Measurements from ENCODE around the gene RGPD3. TPM values are rescaled to one million over a fixed set of nuclear protein-coding genes. Genes with fewer than 3 reads are reported as not detected.
"Not testable (repeated sequence)": the region's sequence is repeated elsewhere in the genome, so short reads cannot be mapped to it uniquely, and the experiment has no call there.

The RGPD3 gene
- total and polyA plus RNA-seq, 9 of the 15 experiments (the other 6 are each of a cell fraction or from before 2014, with no cell fraction given): 0.01 to 0.03 TPM; not detected in 7

- H2AFZ ChIP-seq (ENCODE audit: low read depth, low read length); H3K4me2 ChIP-seq (ENCODE audit: insufficient read depth, low read length); CTCF ChIA-PET (ENCODE audit: low intra/inter-chr PET ratio); H3K9ac ChIP-seq (ENCODE audit: insufficient read depth in 1 of 2, low read depth in 2 of 2, low read length in 2 of 2); H3K27ac ChIP-seq (ENCODE audit: extremely low read depth, low read depth, low read length); H3K36me3 ChIP-seq (ENCODE audit: control insufficient read depth, insufficient read depth, low read length); POLR2A ChIA-PET; H3K4me3 ChIP-seq; FAIRE-seq; H3K9me3 ChIP-seq (replicated peaks; ENCODE audit: control insufficient read depth, insufficient read depth, low read depth, low read length); in situ Hi-C loops (cut with MboI); H3K4me1 ChIP-seq (replicated peaks in 1 of 2; ENCODE audit: control insufficient read depth in 2 of 2, insufficient read depth in 2 of 2, low read length in 2 of 2); BruUV-seq (replicated peaks); ATAC-seq; intact Hi-C loops (cut with micrococcal nuclease); H3K27me3 ChIP-seq (ENCODE audit: control insufficient read depth in 2 of 2, insufficient read depth in 2 of 2, low read length in 2 of 2); DNase-seq (ENCODE audit: extremely low read depth in 1 of 4, low spot score in 3 of 4); H4K20me1 ChIP-seq (replicated peaks; ENCODE audit: control insufficient read depth, insufficient read depth, low read length); H3K9me1 ChIP-seq (ENCODE audit: control insufficient read depth, insufficient read depth, low read length); H3K79me2 ChIP-seq (ENCODE audit: control insufficient read depth, insufficient read depth, low read length): not testable (repeated sequence)
- 0% methylated on average over 2 of the region's 9 CpGs for WGBS (ENCODE audit: insufficient coverage, low coverage, missing lambda C conversion rate)
These were observed 37.9 kb upstream of the RGPD3 start for GRCh38 chr2:106506002-106506687.

- H4K20me1 ChIP-seq (replicated peaks; ENCODE audit: control insufficient read depth, insufficient read depth, low read length); H3K4me3 ChIP-seq; H3K9ac ChIP-seq (ENCODE audit: insufficient read depth in 1 of 2, low read depth in 2 of 2, low read length in 2 of 2); intact Hi-C loops (cut with micrococcal nuclease); H3K4me1 ChIP-seq (replicated peaks in 1 of 2; ENCODE audit: control insufficient read depth in 2 of 2, insufficient read depth in 2 of 2, low read length in 2 of 2); ATAC-seq; H3K36me3 ChIP-seq (ENCODE audit: control insufficient read depth, insufficient read depth, low read length); H3K4me2 ChIP-seq (ENCODE audit: insufficient read depth, low read length); H3K27me3 ChIP-seq (ENCODE audit: control insufficient read depth in 2 of 2, insufficient read depth in 2 of 2, low read length in 2 of 2); H2AFZ ChIP-seq (ENCODE audit: low read depth, low read length); H3K27ac ChIP-seq (ENCODE audit: extremely low read depth, low read depth, low read length); H3K9me1 ChIP-seq (ENCODE audit: control insufficient read depth, insufficient read depth, low read length); CTCF ChIA-PET (ENCODE audit: low intra/inter-chr PET ratio); H3K79me2 ChIP-seq (ENCODE audit: control insufficient read depth, insufficient read depth, low read length); FAIRE-seq; BruUV-seq (replicated peaks); POLR2A ChIA-PET; H3K9me3 ChIP-seq (replicated peaks; ENCODE audit: control insufficient read depth, insufficient read depth, low read depth, low read length); DNase-seq (ENCODE audit: extremely low read depth in 1 of 4, low spot score in 3 of 4); in situ Hi-C loops (cut with MboI): not testable (repeated sequence)
- WGBS (ENCODE audit: insufficient coverage, low coverage, missing lambda C conversion rate): 10% methylated on average over 4 of the region's 4 CpGs
These were observed 36.6 kb upstream of the RGPD3 start for GRCh38 chr2:106504787-106505186.

- ATAC-seq; BruUV-seq (replicated peaks); H2AFZ ChIP-seq (ENCODE audit: low read depth, low read length); H3K9ac ChIP-seq (ENCODE audit: insufficient read depth in 1 of 2, low read depth in 2 of 2, low read length in 2 of 2); H3K79me2 ChIP-seq (ENCODE audit: control insufficient read depth, insufficient read depth, low read length); intact Hi-C loops (cut with micrococcal nuclease); H3K4me3 ChIP-seq; in situ Hi-C loops (cut with MboI); H3K27me3 ChIP-seq (ENCODE audit: control insufficient read depth in 2 of 2, insufficient read depth in 2 of 2, low read length in 2 of 2); CTCF ChIA-PET (ENCODE audit: low intra/inter-chr PET ratio); H3K9me3 ChIP-seq (replicated peaks; ENCODE audit: control insufficient read depth, insufficient read depth, low read depth, low read length); H3K36me3 ChIP-seq (ENCODE audit: control insufficient read depth, insufficient read depth, low read length); H4K20me1 ChIP-seq (replicated peaks; ENCODE audit: control insufficient read depth, insufficient read depth, low read length); H3K4me1 ChIP-seq (replicated peaks in 1 of 2; ENCODE audit: control insufficient read depth in 2 of 2, insufficient read depth in 2 of 2, low read length in 2 of 2); DNase-seq (ENCODE audit: extremely low read depth in 1 of 4, low spot score in 3 of 4); H3K9me1 ChIP-seq (ENCODE audit: control insufficient read depth, insufficient read depth, low read length); POLR2A ChIA-PET; H3K4me2 ChIP-seq (ENCODE audit: insufficient read depth, low read length); H3K27ac ChIP-seq (ENCODE audit: extremely low read depth, low read depth, low read length); FAIRE-seq: not testable (repeated sequence)
- 5% methylated on average over 4 of the region's 11 CpGs for WGBS (ENCODE audit: insufficient coverage, low coverage, missing lambda C conversion rate)
These were observed 36.0 kb upstream of the RGPD3 start for GRCh38 chr2:106504192-106504591.

- in situ Hi-C loops (cut with MboI); ATAC-seq; intact Hi-C loops (cut with micrococcal nuclease); H3K4me2 ChIP-seq (ENCODE audit: insufficient read depth, low read length); CTCF ChIA-PET (ENCODE audit: low intra/inter-chr PET ratio); H3K9me1 ChIP-seq (ENCODE audit: control insufficient read depth, insufficient read depth, low read length); H3K36me3 ChIP-seq (ENCODE audit: control insufficient read depth, insufficient read depth, low read length); H4K20me1 ChIP-seq (replicated peaks; ENCODE audit: control insufficient read depth, insufficient read depth, low read length); H2AFZ ChIP-seq (ENCODE audit: low read depth, low read length); H3K79me2 ChIP-seq (ENCODE audit: control insufficient read depth, insufficient read depth, low read length); POLR2A ChIA-PET; H3K4me1 ChIP-seq (replicated peaks in 1 of 2; ENCODE audit: control insufficient read depth in 2 of 2, insufficient read depth in 2 of 2, low read length in 2 of 2); H3K4me3 ChIP-seq; BruUV-seq (replicated peaks); DNase-seq (ENCODE audit: extremely low read depth in 1 of 4, low spot score in 3 of 4); H3K9ac ChIP-seq (ENCODE audit: insufficient read depth in 1 of 2, low read depth in 2 of 2, low read length in 2 of 2); H3K9me3 ChIP-seq (replicated peaks; ENCODE audit: control insufficient read depth, insufficient read depth, low read depth, low read length); H3K27me3 ChIP-seq (ENCODE audit: control insufficient read depth in 2 of 2, insufficient read depth in 2 of 2, low read length in 2 of 2); H3K27ac ChIP-seq (ENCODE audit: extremely low read depth, low read depth, low read length); FAIRE-seq: not testable (repeated sequence)
- 4% methylated on average over 5 of the region's 8 CpGs for WGBS (ENCODE audit: insufficient coverage, low coverage, missing lambda C conversion rate)
These were observed 34.1 kb upstream of the RGPD3 start for GRCh38 chr2:106502351-106502750.
